Vagina (tissue), 2 donors: ENCODE results near the gene MACROD2.

Source experiments
- POLR2A ChIP-seq, 2 donors: fragments of 450-650 bp; IDR thresholded peaks; one replicate each; pipeline ENCODE4 v1.6.1; 2017; ENCODE audit warnings: antibody characterized with exemption in 2 of 2, mild to moderate bottlenecking in 2 of 2, moderate library complexity in 2 of 2
- POLR2AphosphoS5 ChIP-seq, 2 donors: sonication (generic); formaldehyde crosslinking; IDR thresholded peaks; one replicate each; pipeline ENCODE4 v1.9.0; 2017; ENCODE audit warnings: antibody characterized with exemption in 2 of 2, mild to moderate bottlenecking in 2 of 2, low read depth in 1 of 2; ENCODE audit not compliant: insufficient read depth in 1 of 2
- TF ChIP-seq, protein P1 (sequence below), 3 experiments: fragments of 450-650 bp in 2 of 3; fragments of 200-600 bp in 1 of 3; sonication (generic) in 1 of 3; IDR thresholded peaks; one replicate each; pipeline ENCODE4 v1.5.1; 2017 to 2019; ENCODE audit warnings: antibody characterized with exemption in 3 of 3, mild to moderate bottlenecking in 2 of 3, moderate library complexity in 2 of 3

- TF ChIP-seq, protein P1, sequence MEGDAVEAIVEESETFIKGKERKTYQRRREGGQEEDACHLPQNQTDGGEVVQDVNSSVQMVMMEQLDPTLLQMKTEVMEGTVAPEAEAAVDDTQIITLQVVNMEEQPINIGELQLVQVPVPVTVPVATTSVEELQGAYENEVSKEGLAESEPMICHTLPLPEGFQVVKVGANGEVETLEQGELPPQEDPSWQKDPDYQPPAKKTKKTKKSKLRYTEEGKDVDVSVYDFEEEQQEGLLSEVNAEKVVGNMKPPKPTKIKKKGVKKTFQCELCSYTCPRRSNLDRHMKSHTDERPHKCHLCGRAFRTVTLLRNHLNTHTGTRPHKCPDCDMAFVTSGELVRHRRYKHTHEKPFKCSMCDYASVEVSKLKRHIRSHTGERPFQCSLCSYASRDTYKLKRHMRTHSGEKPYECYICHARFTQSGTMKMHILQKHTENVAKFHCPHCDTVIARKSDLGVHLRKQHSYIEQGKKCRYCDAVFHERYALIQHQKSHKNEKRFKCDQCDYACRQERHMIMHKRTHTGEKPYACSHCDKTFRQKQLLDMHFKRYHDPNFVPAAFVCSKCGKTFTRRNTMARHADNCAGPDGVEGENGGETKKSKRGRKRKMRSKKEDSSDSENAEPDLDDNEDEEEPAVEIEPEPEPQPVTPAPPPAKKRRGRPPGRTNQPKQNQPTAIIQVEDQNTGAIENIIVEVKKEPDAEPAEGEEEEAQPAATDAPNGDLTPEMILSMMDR (IDR thresholded peaks at IDR 0.05): no peak
- TF ChIP-seq POLR2AphosphoS5 (IDR thresholded peaks at IDR 0.05; ENCODE audit: insufficient read depth in 1 of 2, low read depth in 1 of 2) (no peak), POLR2A (IDR thresholded peaks at IDR 0.05) (no peak)
Measured at GRCh38 chr20:15113144-15113773, 1117.9 kb downstream of the MACROD2 start.
